ENCODE measurements around the gene ARL2BP. TPM values are rescaled to one million over a fixed set of nuclear protein-coding genes. Genes with fewer than 3 reads are reported as not detected.
A peak's percentile ranks its signal among the peaks of the same experiment; 100 is the strongest.

Gene ARL2BP
- total and polyA plus RNA-seq, 4 donors, result 13.4 to 33.6 (median 19.2) TPM

GRCh38 chr16:57242650-57243049 is 2.4 kb upstream of the ARL2BP start:
- TF ChIP-seq FOXA2 (IDR thresholded peaks at IDR 0.05) (no peak), JUND (IDR thresholded peaks at IDR 0.05) (no peak), HNF4A (conservative IDR thresholded peaks at IDR 0.05) (no peak), TAF1 (conservative IDR thresholded peaks at IDR 0.05) (no peak), EGR1 (IDR thresholded peaks at IDR 0.05; ENCODE audit: low read depth in 2 of 2) (no peak), HNF4G (IDR thresholded peaks at IDR 0.05) (no peak), NR2F2 (IDR thresholded peaks at IDR 0.05) (no peak)
- TF ChIP-seq, protein P1, sequence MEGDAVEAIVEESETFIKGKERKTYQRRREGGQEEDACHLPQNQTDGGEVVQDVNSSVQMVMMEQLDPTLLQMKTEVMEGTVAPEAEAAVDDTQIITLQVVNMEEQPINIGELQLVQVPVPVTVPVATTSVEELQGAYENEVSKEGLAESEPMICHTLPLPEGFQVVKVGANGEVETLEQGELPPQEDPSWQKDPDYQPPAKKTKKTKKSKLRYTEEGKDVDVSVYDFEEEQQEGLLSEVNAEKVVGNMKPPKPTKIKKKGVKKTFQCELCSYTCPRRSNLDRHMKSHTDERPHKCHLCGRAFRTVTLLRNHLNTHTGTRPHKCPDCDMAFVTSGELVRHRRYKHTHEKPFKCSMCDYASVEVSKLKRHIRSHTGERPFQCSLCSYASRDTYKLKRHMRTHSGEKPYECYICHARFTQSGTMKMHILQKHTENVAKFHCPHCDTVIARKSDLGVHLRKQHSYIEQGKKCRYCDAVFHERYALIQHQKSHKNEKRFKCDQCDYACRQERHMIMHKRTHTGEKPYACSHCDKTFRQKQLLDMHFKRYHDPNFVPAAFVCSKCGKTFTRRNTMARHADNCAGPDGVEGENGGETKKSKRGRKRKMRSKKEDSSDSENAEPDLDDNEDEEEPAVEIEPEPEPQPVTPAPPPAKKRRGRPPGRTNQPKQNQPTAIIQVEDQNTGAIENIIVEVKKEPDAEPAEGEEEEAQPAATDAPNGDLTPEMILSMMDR (IDR thresholded peaks at IDR 0.05; ENCODE audit: low read depth, low read length, missing input control), result no peak
- TF ChIP-seq, protein P2, sequence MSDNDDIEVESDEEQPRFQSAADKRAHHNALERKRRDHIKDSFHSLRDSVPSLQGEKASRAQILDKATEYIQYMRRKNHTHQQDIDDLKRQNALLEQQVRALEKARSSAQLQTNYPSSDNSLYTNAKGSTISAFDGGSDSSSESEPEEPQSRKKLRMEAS (IDR thresholded peaks at IDR 0.05), result no peak
- TF ChIP-seq, protein P3, sequence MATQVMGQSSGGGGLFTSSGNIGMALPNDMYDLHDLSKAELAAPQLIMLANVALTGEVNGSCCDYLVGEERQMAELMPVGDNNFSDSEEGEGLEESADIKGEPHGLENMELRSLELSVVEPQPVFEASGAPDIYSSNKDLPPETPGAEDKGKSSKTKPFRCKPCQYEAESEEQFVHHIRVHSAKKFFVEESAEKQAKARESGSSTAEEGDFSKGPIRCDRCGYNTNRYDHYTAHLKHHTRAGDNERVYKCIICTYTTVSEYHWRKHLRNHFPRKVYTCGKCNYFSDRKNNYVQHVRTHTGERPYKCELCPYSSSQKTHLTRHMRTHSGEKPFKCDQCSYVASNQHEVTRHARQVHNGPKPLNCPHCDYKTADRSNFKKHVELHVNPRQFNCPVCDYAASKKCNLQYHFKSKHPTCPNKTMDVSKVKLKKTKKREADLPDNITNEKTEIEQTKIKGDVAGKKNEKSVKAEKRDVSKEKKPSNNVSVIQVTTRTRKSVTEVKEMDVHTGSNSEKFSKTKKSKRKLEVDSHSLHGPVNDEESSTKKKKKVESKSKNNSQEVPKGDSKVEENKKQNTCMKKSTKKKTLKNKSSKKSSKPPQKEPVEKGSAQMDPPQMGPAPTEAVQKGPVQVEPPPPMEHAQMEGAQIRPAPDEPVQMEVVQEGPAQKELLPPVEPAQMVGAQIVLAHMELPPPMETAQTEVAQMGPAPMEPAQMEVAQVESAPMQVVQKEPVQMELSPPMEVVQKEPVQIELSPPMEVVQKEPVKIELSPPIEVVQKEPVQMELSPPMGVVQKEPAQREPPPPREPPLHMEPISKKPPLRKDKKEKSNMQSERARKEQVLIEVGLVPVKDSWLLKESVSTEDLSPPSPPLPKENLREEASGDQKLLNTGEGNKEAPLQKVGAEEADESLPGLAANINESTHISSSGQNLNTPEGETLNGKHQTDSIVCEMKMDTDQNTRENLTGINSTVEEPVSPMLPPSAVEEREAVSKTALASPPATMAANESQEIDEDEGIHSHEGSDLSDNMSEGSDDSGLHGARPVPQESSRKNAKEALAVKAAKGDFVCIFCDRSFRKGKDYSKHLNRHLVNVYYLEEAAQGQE (IDR thresholded peaks at IDR 0.05), result no peak
- Histone ChIP-seq H3K4me3 (ENCODE audit: low read depth in 1 of 3, low read length in 3 of 3) (no peak overlapping the region), H3K27me3 (ENCODE audit: control insufficient read depth in 4 of 4, insufficient read depth in 4 of 4, low read length in 3 of 4) (no peaks in the 10 kb centered on the region), H3K9ac (ENCODE audit: low read depth in 1 of 2, low read length in 2 of 2) (no peak overlapping the region), H3K27ac (ENCODE audit: low read depth in 1 of 2, low read length in 2 of 2) (no peak overlapping the region), H3K4me1 (ENCODE audit: control insufficient read depth in 4 of 4, insufficient read depth in 4 of 4, low read length in 3 of 4) (peaks cover 4 to 30% (median 16%) of the 10 kb centered on the region in 4 donors), H3K9me3 (ENCODE audit: control insufficient read depth in 4 of 4, low read length in 3 of 4) (no peaks in the 10 kb centered on the region), H3K36me3 (ENCODE audit: control insufficient read depth in 4 of 4, insufficient read depth in 3 of 4, low read depth in 1 of 4, low read length in 3 of 4) (peaks cover 0 to 8% (median 3%) of the 10 kb centered on the region in 4 donors)
- no peak for DNase-seq (ENCODE audit: low spot score)
- WGBS, result 96% methylated on average over 2 of the region's 2 CpGs

DNA sequence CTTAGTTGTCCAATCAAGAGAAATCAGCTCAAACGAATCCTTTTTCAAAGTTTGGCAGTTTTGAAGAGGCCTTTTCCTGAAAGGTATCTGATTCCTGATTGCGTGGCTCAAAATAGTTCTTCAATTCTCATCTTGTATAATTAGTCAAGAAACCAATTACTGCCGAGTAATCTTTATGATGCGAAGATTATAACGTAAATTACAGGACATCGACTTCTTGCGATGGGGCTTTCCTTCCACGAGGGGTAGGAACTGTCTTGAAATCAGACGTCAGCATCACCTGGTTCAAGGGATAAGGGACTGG is 644 bp upstream of the ARL2BP start:
- H3K4me3 ChIP-seq (ENCODE audit: low read depth in 1 of 3, low read length in 3 of 3), result peak overlapping the region; percentile 45 to 92 (median 59)
- no peak for DNase-seq (ENCODE audit: low spot score)
- no peaks in the 10 kb centered on the region for H3K27me3 ChIP-seq (ENCODE audit: control insufficient read depth in 4 of 4, insufficient read depth in 4 of 4, low read length in 3 of 4)
- H3K9ac ChIP-seq (ENCODE audit: low read depth in 1 of 2, low read length in 2 of 2), result peak overlapping the region in 1 of 2 donors; percentile 21
- no peak for TF ChIP-seq HNF4A (conservative IDR thresholded peaks at IDR 0.05)
- no peak for TF ChIP-seq FOXA2 (IDR thresholded peaks at IDR 0.05)
- no peak for TF ChIP-seq GABPA (IDR thresholded peaks at IDR 0.05 in 1 of 2, conservative IDR thresholded peaks at IDR 0.05 in 1 of 2)
- TF ChIP-seq HNF4G (IDR thresholded peaks at IDR 0.05), result no peak
- TF ChIP-seq RAD21 (IDR thresholded peaks at IDR 0.05), result no peak
- TF ChIP-seq NR2F2 (IDR thresholded peaks at IDR 0.05), result no peak
- TF ChIP-seq SP1 (IDR thresholded peaks at IDR 0.05), result no peak
- TF ChIP-seq JUND (IDR thresholded peaks at IDR 0.05), result no peak
- TF ChIP-seq TAF1 (conservative IDR thresholded peaks at IDR 0.05), result no peak
- no peak for TF ChIP-seq YY1 (IDR thresholded peaks at IDR 0.05)
- no peak for TF ChIP-seq ZBTB33 (IDR thresholded peaks at IDR 0.05)
- TF ChIP-seq, protein P1 (IDR thresholded peaks at IDR 0.05; ENCODE audit: low read depth, low read length, missing input control), result no peak
- peak overlapping the region; percentile 27 to 43 for H3K27ac ChIP-seq (ENCODE audit: low read depth in 1 of 2, low read length in 2 of 2)
- no peaks in the 10 kb centered on the region for H3K9me3 ChIP-seq (ENCODE audit: control insufficient read depth in 4 of 4, low read length in 3 of 4)
- 12% methylated on average over 9 of the region's 9 CpGs for WGBS
- peaks cover 2 to 6% (median 4%) of the 10 kb centered on the region in 4 donors for H3K36me3 ChIP-seq (ENCODE audit: control insufficient read depth in 4 of 4, insufficient read depth in 3 of 4, low read depth in 1 of 4, low read length in 3 of 4)
- peaks cover 0 to 28% (median 14%) of the 10 kb centered on the region in 4 donors for H3K4me1 ChIP-seq (ENCODE audit: control insufficient read depth in 4 of 4, insufficient read depth in 4 of 4, low read length in 3 of 4)
